Mesodermal cell (in vitro differentiated cells): ENCODE measurements around the gene NIN.

Source experiments
- H3K27ac ChIP-seq: 2 replicates; pipeline ENCODE4 v1.7.0; 2013; ENCODE audit warnings: mild to moderate bottlenecking, low read depth, low read length, moderate library complexity; ENCODE audit not compliant: severe bottlenecking
- H3K36me3 ChIP-seq: 2 replicates; pipeline ENCODE4 v1.7.1; 2013; ENCODE audit warnings: mild to moderate bottlenecking, low read length, moderate library complexity; ENCODE audit not compliant: control insufficient read depth, insufficient read depth
- H3K4me1 ChIP-seq: one replicate; pipeline ENCODE4 v1.7.1; 2013; ENCODE audit warnings: mild to moderate bottlenecking, low read length; ENCODE audit not compliant: insufficient read depth, control insufficient read depth, poor library complexity, severe bottlenecking
- H3K4me3 ChIP-seq: 2 replicates; pipeline ENCODE4 v1.7.0; 2013; ENCODE audit warnings: low read length, control low read depth, mild to moderate bottlenecking; ENCODE audit not compliant: insufficient read depth, poor library complexity, severe bottlenecking; ENCODE audit errors: extremely low read depth
- H3K9me3 ChIP-seq: 2 replicates; pipeline ENCODE4 v1.7.1; 2013; ENCODE audit warnings: mild to moderate bottlenecking, low read length, moderate library complexity; ENCODE audit not compliant: control insufficient read depth
- WGBS, 2 experiments: methylation state at CpG; one replicate each; pipeline ENCODE4 v1.1.5; 2013; ENCODE audit warnings: missing lambda C conversion rate in 2 of 2; ENCODE audit not compliant: insufficient coverage in 2 of 2; 5-methylcytosine and 5-hydroxymethylcytosine counted together

The NIN gene

GRCh38 chr14:50839048-50839447 lies 8.1 kb upstream of the NIN start:
- no peak overlapping the region for H3K27ac ChIP-seq
- no peaks in the 10 kb centered on the region for H3K9me3 ChIP-seq
- H3K4me3 ChIP-seq = no peak overlapping the region
- WGBS, 2 experiments = 73% methylated on average over 1 of the region's 1 CpG; no CpG with 5 or more reads in 1 of the 2 experiments
- H3K4me1 ChIP-seq = peaks cover 2% of the 10 kb centered on the region
- no peaks in the 10 kb centered on the region for H3K36me3 ChIP-seq

DNA sequence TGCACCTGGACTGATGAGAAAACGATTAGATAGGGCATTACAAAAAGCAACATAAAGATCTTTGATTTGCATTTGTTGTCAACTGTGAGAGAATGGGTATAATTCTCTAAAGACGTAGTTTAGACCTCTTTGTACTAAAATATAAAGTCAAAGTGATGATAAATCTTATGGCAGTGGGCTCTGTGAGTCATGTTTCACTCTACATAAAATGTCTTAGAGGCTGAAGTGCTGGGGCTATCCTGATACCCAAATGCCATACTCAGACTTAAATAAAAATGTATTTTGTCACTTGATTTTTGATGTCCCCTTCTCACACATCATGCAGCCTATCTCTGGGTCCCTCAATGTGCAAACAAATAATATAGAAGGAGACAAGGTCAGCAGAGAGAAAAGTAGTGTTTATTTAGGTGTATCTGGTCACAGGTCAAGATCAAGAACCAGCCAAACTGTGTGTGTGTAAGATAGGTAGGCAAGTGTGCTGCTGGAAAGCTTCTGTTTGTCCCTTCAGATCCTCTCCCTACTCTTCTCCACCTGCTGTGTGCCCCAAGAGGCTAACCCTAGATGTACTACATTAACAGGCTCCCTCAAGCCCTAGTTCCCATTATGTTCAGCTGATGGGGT lies 7.0 kb upstream of the NIN start:
- 70 to 100% methylated on average over 1 of the region's 2 CpGs for WGBS, 2 experiments

GRCh38 chr14:50837271-50837670 lies 6.3 kb upstream of the NIN start:
- H3K4me1 ChIP-seq = peaks cover 2% of the 10 kb centered on the region
- no peaks in the 10 kb centered on the region for H3K9me3 ChIP-seq
- no peak overlapping the region for H3K4me3 ChIP-seq
- no peaks in the 10 kb centered on the region for H3K36me3 ChIP-seq
- 88 to 90% methylated on average over 7 of the region's 10 CpGs for WGBS, 2 experiments
- no peak overlapping the region for H3K27ac ChIP-seq

More for the DNA sequence above, 7.0 kb upstream of the NIN start:
- Histone ChIP-seq H3K4me3 (no peak overlapping the region), H3K9me3 (no peaks in the 10 kb centered on the region), H3K36me3 (no peaks in the 10 kb centered on the region), H3K27ac (no peak overlapping the region), H3K4me1 (peaks cover 2% of the 10 kb centered on the region)

GRCh38 chr14:50836515-50836914 lies 5.6 kb upstream of the NIN start:
- no peak overlapping the region for H3K4me3 ChIP-seq
- H3K36me3 ChIP-seq = no peaks in the 10 kb centered on the region
- no peak overlapping the region for H3K27ac ChIP-seq
- peaks cover 2% of the 10 kb centered on the region for H3K4me1 ChIP-seq
- no peaks in the 10 kb centered on the region for H3K9me3 ChIP-seq
- 84 to 88% methylated on average over 5 of the region's 5 CpGs for WGBS, 2 experiments

GRCh38 chr14:50835280-50835679 lies 4.3 kb upstream of the NIN start:
- Histone ChIP-seq H3K27ac (no peak overlapping the region), H3K4me1 (peaks cover 2% of the 10 kb centered on the region), H3K4me3 (no peak overlapping the region), H3K36me3 (no peaks in the 10 kb centered on the region), H3K9me3 (no peaks in the 10 kb centered on the region)
- WGBS, 2 experiments = no CpG with 5 or more reads among the region's 2 CpGs

DNA sequence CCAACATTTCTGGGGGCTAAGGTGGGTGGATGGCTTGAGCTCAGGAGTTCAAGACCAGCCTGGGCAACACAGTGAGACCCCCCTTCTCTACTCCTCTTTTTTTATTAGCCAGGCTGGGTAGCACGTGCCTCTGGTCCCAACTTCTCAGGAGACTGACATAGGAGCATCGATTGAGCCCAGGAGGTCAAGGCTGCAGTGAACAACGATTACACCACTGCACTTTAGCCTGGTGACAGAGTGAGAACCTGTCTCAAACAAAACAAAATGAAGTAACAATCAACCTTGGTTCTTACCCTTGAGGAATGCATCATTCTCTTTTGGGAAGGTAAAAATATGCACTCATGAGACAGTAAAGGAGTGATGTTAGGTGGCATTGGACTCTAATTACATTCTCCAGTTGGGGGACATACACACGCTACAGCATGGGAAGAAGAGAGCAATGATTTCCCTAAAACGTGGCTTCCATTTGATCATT lies 3.9 kb upstream of the NIN start:
- Histone ChIP-seq H3K4me1 (peaks cover 2% of the 10 kb centered on the region), H3K9me3 (no peaks in the 10 kb centered on the region)
- 86 to 91% methylated on average over 3 to 5 of the region's 5 CpGs for WGBS, 2 experiments

GRCh38 chr14:50832935-50833630 lies 2.1 kb upstream of the NIN start:
- H3K27ac ChIP-seq = no peak overlapping the region
- no peaks in the 10 kb centered on the region for H3K4me1 ChIP-seq
- no peak overlapping the region for H3K4me3 ChIP-seq
- no peaks in the 10 kb centered on the region for H3K36me3 ChIP-seq
- no peaks in the 10 kb centered on the region for H3K9me3 ChIP-seq
- WGBS, 2 experiments = 94 to 100% methylated on average over 1 to 5 of the region's 6 CpGs

More for the DNA sequence above, 3.9 kb upstream of the NIN start:
- no peak overlapping the region for H3K4me3 ChIP-seq
- no peak overlapping the region for H3K27ac ChIP-seq
- no peaks in the 10 kb centered on the region for H3K36me3 ChIP-seq

DNA sequence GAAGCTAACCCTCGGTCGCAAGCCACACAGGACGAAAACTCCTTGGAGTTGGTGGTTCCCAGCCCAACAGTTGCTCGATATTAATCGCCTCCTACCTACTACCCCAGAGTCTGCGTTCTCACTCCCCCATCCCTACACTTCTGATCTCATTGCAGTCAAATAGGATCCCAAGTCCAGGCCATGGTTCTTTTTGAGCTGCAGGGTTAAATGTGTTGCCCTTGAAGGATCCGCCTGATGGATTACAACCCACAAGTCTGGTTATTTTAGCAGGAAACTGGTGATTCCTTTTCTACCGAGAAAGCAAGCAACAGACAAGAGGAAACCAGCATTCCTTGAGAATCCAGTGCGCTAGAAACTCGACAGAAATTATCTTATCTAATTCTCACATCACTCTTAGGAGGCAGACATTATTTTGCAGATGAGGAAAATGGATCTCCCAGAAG lies 785 bp upstream of the NIN start:
- WGBS, 2 experiments = 2 to 8% methylated on average over 7 to 9 of the region's 10 CpGs
- H3K4me1 ChIP-seq = no peaks in the 10 kb centered on the region

DNA sequence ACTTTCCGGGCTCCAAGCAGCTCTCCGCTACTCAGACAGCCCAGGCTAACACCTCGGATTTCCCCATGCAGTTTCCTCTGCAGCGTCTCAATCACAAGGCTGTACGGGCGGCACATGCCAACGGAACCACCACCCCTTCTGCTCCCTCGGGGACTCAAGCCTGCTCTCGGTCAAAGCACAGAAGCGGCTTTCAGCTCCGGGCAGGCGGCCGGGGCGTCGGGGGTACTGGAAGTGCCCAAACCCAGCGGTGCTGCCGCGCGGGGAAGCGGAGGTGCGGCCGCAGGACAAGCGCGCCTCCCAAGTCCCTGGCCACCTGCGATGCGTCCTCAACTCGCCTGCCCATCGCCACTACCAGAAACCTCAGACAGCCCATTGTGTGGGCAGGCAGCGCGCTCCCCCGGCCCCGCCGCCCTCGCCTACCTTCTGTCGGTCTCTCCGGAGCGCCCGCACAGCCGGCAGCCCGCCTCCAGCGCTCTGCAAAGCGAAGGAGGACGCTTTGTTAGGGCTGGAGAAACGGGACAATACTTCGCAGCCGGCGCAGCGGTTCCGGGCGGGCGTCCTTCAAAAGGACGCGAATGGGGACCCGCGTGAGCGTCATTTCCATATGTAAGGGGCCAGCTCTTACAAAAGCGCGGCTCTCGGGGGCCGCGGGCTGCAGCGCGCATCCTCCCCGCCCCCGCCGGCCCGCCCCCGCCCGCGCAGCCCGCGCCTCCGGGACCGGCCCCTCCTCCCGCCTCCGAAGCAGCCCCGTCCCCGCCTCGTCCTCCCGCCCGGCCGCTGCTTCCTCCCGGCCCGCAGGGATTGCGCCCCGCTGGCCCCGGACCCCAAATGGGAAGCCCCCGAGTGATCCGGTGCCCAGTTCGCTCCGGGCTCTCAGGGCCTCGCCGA lies 674 bp downstream of the NIN start:
- H3K27ac ChIP-seq = peak overlapping the region; percentile 62

More for the DNA sequence above, 785 bp upstream of the NIN start:
- Histone ChIP-seq H3K27ac (no peak overlapping the region), H3K4me3 (peak overlapping the region; percentile 60), H3K9me3 (no peaks in the 10 kb centered on the region), H3K36me3 (no peaks in the 10 kb centered on the region)

DNA sequence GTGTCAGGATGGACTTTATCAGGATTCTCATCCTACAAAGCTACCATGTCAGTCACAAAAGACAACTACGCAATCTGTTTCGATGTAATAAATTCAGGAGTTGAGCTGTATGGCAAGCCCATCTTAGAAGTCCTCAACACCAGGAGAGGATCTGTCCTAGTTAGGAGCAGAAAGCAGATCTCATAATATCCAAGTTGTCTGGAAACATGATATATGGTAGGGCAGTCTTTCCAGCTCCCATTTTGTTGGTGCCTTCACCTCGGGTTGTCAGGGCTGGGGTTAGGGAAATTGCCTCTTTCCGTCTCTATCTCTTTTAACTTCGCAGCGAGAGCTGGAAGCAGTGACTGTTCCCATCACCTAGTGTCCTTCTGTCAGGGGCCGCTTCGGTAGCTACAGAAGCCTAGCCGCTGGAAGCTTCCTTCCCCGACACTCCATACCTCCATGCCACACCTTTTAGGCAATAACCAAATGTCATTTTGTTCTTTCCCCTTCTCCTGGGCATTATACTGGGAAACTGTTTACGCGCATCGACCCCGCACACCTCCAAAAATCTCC lies 1.4 kb downstream of the NIN start:
- 1 to 8% methylated on average over 11 to 13 of the region's 14 CpGs for WGBS, 2 experiments
- no peaks in the 10 kb centered on the region for H3K9me3 ChIP-seq
- H3K36me3 ChIP-seq = no peaks in the 10 kb centered on the region
- H3K4me3 ChIP-seq = peak overlapping the region; percentile 60
- H3K27ac ChIP-seq = no peak overlapping the region
- H3K4me1 ChIP-seq = no peaks in the 10 kb centered on the region

More for the DNA sequence above, 674 bp downstream of the NIN start:
- Histone ChIP-seq H3K4me3 (peak overlapping the region; percentile 60), H3K9me3 (no peaks in the 10 kb centered on the region), H3K4me1 (no peaks in the 10 kb centered on the region), H3K36me3 (no peaks in the 10 kb centered on the region)
- 1% methylated on average over 50 of the region's 93 CpGs for WGBS, 2 experiments
